ENCODE measurements around the gene CROCC2.

The CROCC2 gene

DNA sequence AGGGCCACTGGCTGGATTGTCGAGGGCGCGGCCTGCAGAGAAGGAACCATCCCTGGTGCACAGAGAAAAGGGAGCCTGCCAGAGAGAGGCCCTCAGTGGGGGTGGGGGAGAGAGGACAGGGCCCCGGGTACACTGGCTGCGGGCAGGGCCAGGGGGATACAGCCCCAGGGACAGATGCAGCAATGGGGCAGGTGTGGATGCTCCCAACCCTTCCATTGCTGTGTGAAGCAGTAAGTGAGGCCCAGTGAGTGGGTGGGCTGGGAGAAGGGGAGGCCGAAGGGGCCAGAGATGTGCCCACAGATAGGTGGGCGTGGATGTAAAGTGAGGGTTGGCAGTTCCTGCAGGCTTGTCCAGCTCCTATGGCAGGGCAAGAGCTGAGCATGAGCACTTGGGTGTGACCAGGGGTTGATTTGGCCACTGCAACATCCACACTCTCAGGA, 30.1 kb upstream of the CROCC2 start:
- Histone ChIP-seq H3K27ac (no peak overlapping the region), H3K79me2 (no peaks in the 10 kb centered on the region), H3K9ac (no peak overlapping the region), H3K36me3 (ENCODE audit: control insufficient read depth, insufficient read depth, low read length) (no peaks in the 10 kb centered on the region), H3K9me3 (ENCODE audit: control insufficient read depth, low read length) (no peaks in the 10 kb centered on the region), H3K4me1 (no peaks in the 10 kb centered on the region), H3K4me3 (ENCODE audit: low read depth, low read length) (no peak overlapping the region), H3K27me3 (ENCODE audit: control insufficient read depth, insufficient read depth, low read length) (no peaks in the 10 kb centered on the region), H3K4me2 (ENCODE audit: low read length) (no peak overlapping the region), H2AFZ (no peak overlapping the region)
- TF ChIP-seq CTCF (IDR thresholded peaks at IDR 0.05), result no peak

DNA sequence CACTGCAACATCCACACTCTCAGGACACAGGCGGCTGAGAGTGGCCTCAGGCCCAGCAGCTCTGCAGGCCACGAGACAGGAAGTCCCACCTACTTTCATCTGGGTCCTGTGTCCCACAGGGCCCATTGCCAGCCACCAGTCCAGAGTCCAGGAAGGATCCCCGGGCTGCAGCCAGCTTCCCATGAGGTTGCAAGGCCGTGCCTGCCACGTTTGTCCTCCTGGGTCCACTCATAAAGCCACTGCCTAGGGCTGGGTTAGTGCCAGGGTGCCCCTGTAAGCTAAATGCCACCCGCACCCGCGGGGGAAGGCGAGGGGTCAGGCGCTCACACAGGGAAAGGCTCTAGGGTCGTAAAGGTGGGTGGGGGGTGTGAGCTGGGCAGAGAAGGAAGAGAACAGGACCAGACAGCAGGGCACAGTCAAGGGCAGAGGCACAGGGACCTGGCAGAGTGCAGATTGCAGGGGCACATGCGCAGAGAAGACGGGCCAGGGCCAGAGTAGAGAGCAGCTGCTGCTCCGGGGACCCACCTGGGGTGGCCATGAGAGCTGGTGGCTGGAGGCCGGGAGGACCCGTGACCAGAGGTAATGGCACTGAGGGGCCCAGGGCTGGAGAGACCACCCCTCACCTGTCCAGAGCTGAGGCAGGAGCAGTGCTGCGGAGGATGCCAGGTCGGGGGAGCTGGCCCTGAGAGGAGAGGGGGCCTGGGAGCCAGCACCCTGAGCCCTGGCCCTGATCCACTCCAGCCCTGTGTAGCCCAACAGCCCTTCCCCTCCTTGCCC, 29.5 kb upstream of the CROCC2 start:
- Histone ChIP-seq H3K4me1 (no peaks in the 10 kb centered on the region), H3K36me3 (ENCODE audit: control insufficient read depth, insufficient read depth, low read length) (no peaks in the 10 kb centered on the region), H3K27me3 (ENCODE audit: control insufficient read depth, insufficient read depth, low read length) (no peaks in the 10 kb centered on the region), H3K9ac (no peak overlapping the region), H3K9me3 (ENCODE audit: control insufficient read depth, low read length) (no peaks in the 10 kb centered on the region), H3K79me2 (no peaks in the 10 kb centered on the region), H3K4me3 (ENCODE audit: low read depth, low read length) (no peak overlapping the region), H2AFZ (no peak overlapping the region), H3K4me2 (ENCODE audit: low read length) (no peak overlapping the region), H3K27ac (no peak overlapping the region)
- no peak for TF ChIP-seq CTCF (IDR thresholded peaks at IDR 0.05)

- Histone ChIP-seq H2AFZ (no peak overlapping the region), H3K9ac (no peak overlapping the region), H3K27ac (no peak overlapping the region), H3K4me1 (no peaks in the 10 kb centered on the region), H3K27me3 (ENCODE audit: control insufficient read depth, insufficient read depth, low read length) (no peaks in the 10 kb centered on the region), H3K79me2 (no peaks in the 10 kb centered on the region), H3K36me3 (ENCODE audit: control insufficient read depth, insufficient read depth, low read length) (no peaks in the 10 kb centered on the region), H3K4me3 (ENCODE audit: low read depth, low read length) (no peak overlapping the region), H3K9me3 (ENCODE audit: control insufficient read depth, low read length) (no peaks in the 10 kb centered on the region), H3K4me2 (ENCODE audit: low read length) (no peak overlapping the region)
- TF ChIP-seq CTCF (IDR thresholded peaks at IDR 0.05), result no peak
Observed at GRCh38 chr2:240877460-240878340, 28.4 kb upstream of the CROCC2 start.

DNA sequence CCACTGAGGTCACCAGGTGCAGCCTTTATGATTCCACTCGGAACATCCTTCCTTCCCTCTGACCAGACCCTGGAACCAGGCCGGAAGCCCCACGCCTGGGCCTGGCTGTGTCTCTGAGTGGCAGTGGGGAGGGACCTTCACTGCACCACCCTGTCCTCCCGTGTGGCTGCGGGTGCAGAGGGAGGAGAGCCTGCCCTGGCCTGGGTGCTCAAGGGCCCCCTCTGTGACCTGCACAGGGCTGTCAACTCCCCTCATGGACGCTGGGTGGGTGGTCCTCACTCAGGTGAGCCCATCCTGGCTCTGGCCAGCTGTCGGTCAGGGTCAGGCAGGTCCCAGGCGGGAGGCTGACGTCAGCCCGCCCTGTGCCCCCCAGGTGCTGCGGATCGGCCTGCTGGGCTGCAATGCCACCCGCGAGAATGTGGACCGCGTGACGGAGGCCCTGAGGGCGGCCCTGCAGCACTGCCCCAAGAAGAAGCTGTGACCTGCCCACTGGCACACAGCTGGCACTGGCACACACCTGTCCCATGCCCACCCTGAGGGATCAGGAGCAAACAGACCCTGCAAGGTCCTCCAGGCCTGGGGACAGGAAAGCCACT, 27.7 kb upstream of the CROCC2 start:
- H3K36me3 ChIP-seq (ENCODE audit: control insufficient read depth, insufficient read depth, low read length), result no peaks in the 10 kb centered on the region
- H3K4me3 ChIP-seq (ENCODE audit: low read depth, low read length), result no peak overlapping the region
- H3K27me3 ChIP-seq (ENCODE audit: control insufficient read depth, insufficient read depth, low read length), result no peaks in the 10 kb centered on the region
- no peaks in the 10 kb centered on the region for H3K9me3 ChIP-seq (ENCODE audit: control insufficient read depth, low read length)
- no peak overlapping the region for H3K4me2 ChIP-seq (ENCODE audit: low read length)
- no peak overlapping the region for H3K27ac ChIP-seq
- no peaks in the 10 kb centered on the region for H3K4me1 ChIP-seq
- H3K79me2 ChIP-seq, result no peaks in the 10 kb centered on the region
- no peak overlapping the region for H2AFZ ChIP-seq
- no peak overlapping the region for H3K9ac ChIP-seq
- no peak for TF ChIP-seq CTCF (IDR thresholded peaks at IDR 0.05)

Data from parathyroid adenoma (tissue), 2 donors.